Keratinocyte (primary cell): ENCODE measurements around the gene SLC5A1.

Experiments used
- EZH2 ChIP-seq: IDR thresholded peaks from one replicate; pipeline ENCODE4 v1.6.1; 2012; ENCODE audit warnings: inconsistent platforms, mild to moderate bottlenecking, low read length, moderate library complexity
- TF ChIP-seq, protein P1 (sequence below), 3 experiments: IDR thresholded peaks in 1 of 3; conservative IDR thresholded peaks in 1 of 3; optimal IDR thresholded peaks in 1 of 3; 2 replicates in 2 of 3; 3 replicates in 1 of 3; pipeline versions ENCODE3 to v1.5.1; 2011; ENCODE audit warnings: low read length in 3 of 3, mild to moderate bottlenecking in 3 of 3, moderate library complexity in 2 of 3, control low read depth in 1 of 3, inconsistent platforms in 1 of 3; ENCODE audit not compliant: insufficient read depth in 2 of 3; ENCODE audit errors: extremely low read depth in 1 of 3

DNA sequence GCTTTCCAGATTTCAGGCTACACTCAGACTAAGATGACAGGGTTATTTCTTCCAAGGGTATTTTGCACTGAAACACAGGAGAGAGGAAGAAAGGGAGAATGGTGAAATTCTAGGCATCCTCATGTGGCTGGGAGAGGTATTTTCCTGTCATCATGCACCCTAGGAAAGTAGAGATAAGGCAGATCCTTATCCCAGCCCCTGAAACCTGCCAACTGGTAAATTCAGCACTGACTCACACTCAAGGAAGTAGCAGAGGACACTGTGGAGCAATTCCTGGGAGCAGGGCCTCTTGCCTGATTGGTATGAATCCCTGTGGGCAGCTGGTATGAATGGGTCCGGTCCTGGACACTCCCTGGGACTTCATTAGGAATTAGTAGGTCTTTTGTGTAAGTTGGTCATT lies 37.6 kb upstream of the SLC5A1 start:
- TF ChIP-seq, protein P1, sequence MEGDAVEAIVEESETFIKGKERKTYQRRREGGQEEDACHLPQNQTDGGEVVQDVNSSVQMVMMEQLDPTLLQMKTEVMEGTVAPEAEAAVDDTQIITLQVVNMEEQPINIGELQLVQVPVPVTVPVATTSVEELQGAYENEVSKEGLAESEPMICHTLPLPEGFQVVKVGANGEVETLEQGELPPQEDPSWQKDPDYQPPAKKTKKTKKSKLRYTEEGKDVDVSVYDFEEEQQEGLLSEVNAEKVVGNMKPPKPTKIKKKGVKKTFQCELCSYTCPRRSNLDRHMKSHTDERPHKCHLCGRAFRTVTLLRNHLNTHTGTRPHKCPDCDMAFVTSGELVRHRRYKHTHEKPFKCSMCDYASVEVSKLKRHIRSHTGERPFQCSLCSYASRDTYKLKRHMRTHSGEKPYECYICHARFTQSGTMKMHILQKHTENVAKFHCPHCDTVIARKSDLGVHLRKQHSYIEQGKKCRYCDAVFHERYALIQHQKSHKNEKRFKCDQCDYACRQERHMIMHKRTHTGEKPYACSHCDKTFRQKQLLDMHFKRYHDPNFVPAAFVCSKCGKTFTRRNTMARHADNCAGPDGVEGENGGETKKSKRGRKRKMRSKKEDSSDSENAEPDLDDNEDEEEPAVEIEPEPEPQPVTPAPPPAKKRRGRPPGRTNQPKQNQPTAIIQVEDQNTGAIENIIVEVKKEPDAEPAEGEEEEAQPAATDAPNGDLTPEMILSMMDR (optimal IDR thresholded peaks at IDR 0.05 in 1 of 3, IDR thresholded peaks at IDR 0.05 in 1 of 3, conservative IDR thresholded peaks at IDR 0.05 in 1 of 3; ENCODE audit: extremely low read depth in 1 of 3, insufficient read depth in 2 of 3, low read length in 3 of 3), result no peak
- no peak for TF ChIP-seq EZH2
